Fibroblast of mammary gland (primary cell): Measurements from ENCODE around the gene PRDM16.

Experiments used
- DNase-seq: peaks from one replicate; pipeline ENCODE4 v3.0.0-alpha.2; 2010; ENCODE audit warnings: low read depth
- H3K4me3 ChIP-seq: 2 replicates; pipeline ENCODE4 v1.5.1; 2011; ENCODE audit warnings: low read depth, mild to moderate bottlenecking, low read length, moderate library complexity; ENCODE audit not compliant: control insufficient read depth
- CTCF ChIP-seq: conservative IDR thresholded peaks from 2 replicates; pipeline ENCODE4 v1.5.1; 2011; ENCODE audit warnings: low read depth, low read length, inconsistent platforms; ENCODE audit not compliant: control insufficient read depth, insufficient read depth

Gene PRDM16

GRCh38 chr1:3418600-3418999 lies 349.6 kb downstream of the PRDM16 start:
- no peak overlapping the region for H3K4me3 ChIP-seq
- no peak for TF ChIP-seq CTCF

GRCh38 chr1:3419415-3420204 lies 350.6 kb downstream of the PRDM16 start:
- no peak for TF ChIP-seq CTCF
- no peak overlapping the region for H3K4me3 ChIP-seq
- DNase-seq = no peak

More at GRCh38 chr1:3418600-3418999, 349.6 kb downstream of the PRDM16 start:
- no peak for DNase-seq

- no peak for TF ChIP-seq CTCF
- no peak overlapping the region for H3K4me3 ChIP-seq
- no peak for DNase-seq
Observed at GRCh38 chr1:3420218-3420951, 351.4 kb downstream of the PRDM16 start.

- no peak for TF ChIP-seq CTCF
- H3K4me3 ChIP-seq = no peak overlapping the region
- DNase-seq = no peak
Observed at GRCh38 chr1:3422638-3423037, 353.6 kb downstream of the PRDM16 start.

- TF ChIP-seq CTCF = no peak
- H3K4me3 ChIP-seq = no peak overlapping the region
- no peak for DNase-seq
Observed at GRCh38 chr1:3423245-3423829, 354.3 kb downstream of the PRDM16 start.

GRCh38 chr1:3423896-3424611 lies 355.1 kb downstream of the PRDM16 start:
- no peak overlapping the region for H3K4me3 ChIP-seq
- TF ChIP-seq CTCF = no peak
- DNase-seq = no peak
